GM19452 (cell line): Measurements from ENCODE around the gene CYYR1.

ENCODE experiments used
- ATAC-seq: cut with Tn5 transposase; IDR thresholded peaks from one replicate; pipeline ENCODE4 v1.9.1; 2021; ENCODE audit not compliant: unreplicated experiment

The CYYR1 gene

DNA sequence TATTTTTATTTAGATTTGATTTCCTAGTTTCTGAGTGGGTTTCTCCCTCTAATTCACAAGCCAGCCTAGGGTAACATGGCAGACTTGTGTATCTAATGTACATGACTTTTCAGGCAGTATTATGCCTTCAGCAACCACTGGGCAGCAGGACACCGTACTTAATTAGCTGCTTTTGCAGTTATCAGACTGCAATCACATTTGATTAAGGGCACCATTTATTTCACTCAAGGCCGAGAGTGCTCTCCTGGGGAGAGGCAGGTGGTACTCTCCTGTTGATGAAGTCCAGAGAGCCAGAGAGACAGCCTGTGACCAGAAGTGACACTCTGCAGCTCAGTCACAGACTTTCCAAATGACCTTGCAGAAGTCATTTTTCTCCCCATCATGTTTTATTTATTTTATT is 18.7 kb downstream of the CYYR1 start:
- ATAC-seq, result no peak

DNA sequence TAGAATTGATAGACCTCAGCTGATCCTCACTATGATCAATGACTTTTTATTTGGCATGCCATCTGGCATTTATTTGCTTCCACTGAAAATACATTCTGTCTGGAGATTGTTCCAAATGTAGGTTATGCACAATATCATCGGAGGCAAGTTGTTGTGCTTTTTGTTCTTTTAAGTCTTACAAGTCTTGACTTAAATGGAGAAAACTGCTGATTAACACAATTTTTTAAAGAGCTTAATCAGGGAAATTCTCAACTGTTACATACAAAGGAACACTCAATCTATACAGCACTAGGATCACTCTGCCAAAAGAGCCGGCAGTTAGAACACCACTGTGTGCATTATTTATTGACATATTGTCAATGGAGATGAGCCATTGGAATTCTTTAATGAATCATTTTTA is 19.2 kb downstream of the CYYR1 start:
- no peak for ATAC-seq

DNA sequence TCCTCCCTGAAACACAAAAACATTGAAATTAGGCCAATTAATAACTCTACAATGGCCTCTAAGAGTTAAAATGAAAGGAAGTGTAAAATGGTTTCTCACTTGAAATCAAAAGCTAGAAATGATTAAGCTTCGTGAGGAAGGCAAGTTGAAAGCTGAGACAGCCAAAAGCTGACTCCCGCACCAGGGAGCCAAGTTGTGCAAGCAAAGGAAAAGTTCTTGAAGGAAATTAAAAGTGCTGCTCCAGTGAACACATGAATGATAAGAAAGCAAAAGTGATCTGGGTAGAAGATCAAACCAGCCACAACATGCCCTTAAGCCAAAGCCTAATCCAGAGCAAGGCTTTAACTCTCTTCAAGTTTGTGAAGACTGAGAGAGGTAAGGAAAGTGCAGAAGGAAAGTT is 22.8 kb downstream of the CYYR1 start:
- no peak for ATAC-seq

DNA sequence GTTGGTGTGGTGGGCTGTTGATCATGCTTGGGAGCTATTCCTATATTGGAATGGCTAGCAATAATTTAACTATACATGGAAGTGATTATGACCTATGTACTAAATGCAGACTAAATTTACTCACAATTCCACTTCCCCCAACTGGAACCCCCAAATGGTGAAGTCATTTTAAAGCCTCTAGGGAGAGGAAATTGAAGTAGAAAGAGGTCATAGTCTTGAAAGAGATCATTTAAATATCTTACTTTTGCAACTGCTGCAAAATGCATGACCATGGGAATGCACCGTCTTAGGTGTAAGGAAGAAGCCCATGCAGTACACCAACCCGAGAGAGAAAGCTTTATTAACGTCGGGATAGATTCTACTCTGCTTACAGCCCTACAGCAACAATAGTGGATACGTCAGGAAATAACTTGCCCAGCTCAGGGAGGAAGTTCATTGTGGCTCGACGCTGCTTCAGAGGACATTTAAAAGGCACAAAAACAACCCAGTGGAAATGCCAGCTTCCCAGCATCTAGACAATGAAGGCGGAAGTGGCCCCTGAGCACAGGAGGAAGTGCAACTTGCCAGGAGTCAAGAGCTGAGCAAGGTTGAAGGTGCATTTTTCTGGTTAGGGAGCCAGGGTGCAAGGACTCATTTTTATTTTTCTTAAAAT is 26.5 kb downstream of the CYYR1 start:
- no peak for ATAC-seq

DNA sequence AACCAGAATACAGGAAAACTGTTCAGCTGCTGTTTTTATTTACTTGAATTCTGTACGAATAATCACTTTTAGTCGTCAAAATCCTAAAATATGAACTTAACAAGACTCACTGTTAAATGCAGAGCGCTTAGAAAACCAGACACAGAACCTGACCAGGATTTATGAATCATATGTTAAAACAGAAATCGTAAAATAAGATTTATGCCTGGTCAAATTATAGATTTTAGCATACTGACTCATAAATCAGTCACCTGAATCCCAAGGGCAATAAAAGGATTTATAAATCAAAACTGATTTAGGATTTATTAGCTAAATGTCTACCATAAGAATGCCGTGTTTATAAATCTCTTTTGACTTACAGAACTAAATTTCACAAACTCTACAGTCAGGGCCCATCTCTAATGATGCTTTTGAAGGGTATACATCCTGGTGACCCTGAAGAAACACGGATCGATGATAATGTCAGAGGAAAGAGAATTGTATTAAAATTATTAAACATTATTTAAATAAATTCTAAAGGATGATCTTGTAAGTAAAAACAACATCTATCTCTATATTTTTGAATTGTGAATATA is 28.8 kb downstream of the CYYR1 start:
- no peak for ATAC-seq

DNA sequence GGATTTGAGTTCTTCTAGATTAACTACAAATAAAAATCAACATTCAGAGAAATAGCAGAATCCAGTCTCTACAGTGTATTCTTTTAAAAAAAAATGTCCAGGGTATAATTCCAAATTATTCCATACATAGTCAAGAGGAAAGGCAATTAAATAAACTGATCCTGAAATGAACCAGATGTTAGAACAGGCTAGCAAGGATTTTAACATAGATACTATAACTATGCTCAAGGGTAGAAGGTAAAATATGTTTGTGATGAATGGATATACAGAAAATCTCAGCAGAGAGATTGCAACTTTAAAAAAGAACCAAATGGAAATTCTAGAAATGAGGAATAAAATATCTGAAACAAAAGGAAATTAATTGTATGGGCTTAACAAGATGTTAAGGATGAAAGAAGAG is 32.4 kb downstream of the CYYR1 start:
- ATAC-seq, result no peak

DNA sequence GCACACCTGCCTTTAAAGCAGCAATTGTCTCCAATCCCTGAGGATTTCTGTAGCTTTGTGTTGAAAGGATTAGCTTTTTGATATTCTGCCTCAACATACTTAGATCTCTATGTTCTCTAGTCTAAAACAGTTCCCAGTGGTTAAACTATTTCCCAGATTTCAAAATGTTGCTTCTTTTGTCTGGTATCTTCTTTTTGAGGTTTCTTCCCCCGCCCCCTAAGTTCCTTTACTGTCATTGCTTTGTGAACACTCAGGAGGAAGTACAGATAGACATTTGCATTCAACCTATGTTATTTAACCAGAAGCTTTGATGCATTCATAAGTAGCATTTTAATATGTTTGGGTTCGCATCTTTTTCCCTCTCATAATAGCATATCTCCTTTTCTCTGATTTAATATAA is 33.5 kb downstream of the CYYR1 start:
- ATAC-seq, result no peak

DNA sequence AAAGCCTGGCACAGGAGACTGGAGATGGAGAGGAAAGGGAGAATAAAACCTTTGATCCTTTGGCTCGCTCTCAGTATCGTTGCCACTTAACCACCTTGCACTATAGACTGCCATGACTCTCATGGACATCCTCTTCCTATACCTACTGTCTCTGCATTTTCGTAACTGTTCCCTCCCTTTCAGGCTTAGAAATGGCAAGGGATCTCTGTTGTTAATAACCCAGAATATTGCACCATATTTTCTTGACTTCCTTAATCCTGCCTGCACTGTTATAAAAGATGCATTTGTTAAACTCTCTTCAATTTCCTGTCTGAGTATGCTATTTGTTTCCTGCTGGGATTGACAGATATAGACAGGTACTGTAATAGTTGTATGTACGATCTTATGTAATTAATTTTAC is 38.6 kb downstream of the CYYR1 start:
- ATAC-seq, result no peak

DNA sequence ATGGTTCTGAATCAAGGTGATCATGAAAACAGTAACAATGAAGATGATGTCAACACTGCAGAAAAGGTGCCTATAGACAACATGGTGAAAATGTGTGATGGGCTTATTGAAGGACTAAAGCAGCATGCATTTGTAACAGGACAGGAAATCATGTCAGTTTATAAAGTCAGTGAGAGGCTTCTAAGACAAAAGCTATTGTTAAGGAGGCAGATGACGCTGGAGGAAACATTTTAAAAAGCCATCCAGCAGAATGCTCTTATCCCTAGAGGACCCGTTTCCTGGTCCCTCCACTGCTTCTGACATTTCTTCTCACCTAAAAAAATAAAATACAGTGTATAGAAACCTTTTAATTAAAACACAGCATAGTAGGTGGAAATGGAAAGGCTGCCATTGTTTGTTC is 40.9 kb downstream of the CYYR1 start:
- ATAC-seq, result no peak

DNA sequence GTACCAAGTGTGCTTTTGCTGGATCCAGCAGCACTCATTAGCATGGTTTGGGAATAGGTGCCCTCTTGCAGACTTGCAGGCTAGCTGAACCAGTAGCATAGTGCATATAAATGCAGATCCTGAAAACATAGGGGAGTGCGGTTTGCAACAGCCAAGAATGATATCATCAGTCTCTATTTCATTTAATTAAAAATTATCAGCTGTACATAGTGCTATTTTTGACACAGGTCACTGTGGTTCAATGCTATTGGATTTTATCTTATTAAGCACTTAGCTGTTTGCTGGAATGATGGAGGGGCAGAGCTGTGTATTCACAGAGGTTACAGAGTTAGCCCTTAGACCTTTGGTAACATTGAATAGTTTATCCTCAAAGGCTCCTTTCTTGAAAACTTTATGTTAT is 43.6 kb downstream of the CYYR1 start:
- ATAC-seq, result no peak

DNA sequence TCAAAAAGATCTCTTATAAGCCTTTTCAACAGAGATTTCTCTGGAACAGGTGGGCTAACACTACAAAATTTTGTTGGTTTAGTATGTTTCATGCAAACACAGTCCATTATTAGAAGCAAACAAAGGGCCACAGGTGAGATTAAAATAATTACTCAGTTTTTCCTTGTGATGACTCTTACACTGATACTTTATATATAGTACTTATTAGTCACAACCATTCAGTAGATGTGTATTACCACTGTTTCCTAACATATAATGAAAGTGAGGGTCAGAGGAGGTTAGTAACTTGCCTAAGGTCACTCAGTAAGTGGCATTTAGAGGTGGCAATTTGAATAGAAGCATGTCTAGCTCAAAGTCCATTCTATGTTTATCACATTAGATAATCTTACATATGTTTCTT is 44.2 kb downstream of the CYYR1 start:
- no peak for ATAC-seq

DNA sequence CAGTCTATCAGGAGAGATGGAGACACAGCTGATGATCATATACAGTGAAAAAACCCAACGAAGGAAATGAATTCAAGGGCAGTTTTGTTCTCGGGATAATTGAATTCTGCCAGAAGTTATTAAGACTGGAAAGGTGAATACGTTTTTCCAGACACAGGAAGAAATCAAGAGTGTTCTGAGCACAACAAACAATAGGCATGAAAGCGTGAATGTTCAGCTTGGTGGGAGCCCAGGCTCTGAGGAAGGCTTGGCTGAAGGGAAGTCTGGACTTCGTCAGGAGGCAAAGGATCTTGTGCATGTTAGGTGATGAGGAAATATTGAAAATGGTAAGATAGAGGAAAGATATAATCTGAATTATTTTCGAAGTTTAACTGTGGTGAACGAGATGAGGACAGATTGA is 50.4 kb downstream of the CYYR1 start:
- ATAC-seq, result no peak

DNA sequence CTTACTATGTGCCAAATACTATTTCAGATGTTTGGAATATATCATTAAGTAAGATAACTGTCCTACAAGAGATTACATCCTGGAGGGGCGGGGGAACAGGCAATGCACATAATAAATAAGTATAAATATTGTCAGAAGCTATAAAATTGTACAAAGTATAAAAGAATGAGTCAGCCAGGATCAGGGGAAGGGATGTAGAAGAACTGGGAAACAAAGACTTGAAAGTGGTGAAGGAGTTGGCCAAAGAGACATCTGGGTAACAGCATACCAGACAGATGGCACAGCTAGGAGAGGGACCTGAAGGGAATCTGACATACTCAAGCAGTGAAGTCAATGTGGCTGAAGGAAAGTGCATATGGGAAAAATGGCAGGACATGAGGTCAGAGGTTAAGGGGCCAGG is 53.9 kb downstream of the CYYR1 start:
- no peak for ATAC-seq

DNA sequence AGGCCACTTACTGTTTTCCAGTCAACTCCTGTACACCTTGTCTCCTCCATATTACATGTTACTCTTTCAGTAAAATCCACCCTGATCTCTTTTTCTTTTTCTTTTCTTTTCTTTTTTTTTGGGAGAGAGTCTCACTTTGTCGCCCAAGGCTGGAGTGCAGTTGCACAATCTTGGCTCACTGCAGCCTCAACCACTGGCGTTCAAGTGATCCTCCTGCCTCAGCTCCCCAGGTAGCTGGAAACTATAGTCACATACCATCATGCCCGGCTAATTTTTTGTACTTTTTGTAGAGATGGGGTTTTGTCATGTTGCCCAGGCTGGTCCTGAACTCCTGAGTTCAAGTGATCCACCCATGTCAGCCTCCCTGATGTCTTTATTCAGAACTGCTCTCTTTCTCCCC is 57.8 kb downstream of the CYYR1 start:
- no peak for ATAC-seq

DNA sequence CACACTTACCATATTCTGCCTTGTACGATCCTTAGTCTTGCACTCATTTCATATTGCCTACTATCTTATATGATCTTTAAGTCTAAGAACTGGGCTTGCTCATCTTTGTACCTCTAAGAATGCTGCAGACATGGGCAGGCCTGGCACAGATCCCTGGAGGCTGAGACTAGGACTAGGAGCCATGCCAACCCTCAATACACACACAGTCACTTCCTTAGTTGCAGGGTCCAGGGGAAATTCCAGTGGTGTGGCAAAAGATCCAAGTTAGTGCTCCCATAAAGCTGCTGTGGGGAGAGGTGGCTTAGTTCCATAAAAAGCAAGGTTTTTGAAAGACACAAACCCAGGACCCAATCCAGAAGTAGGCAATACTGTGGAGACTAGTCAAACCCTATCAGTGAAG is 59.9 kb downstream of the CYYR1 start:
- ATAC-seq, result no peak

DNA sequence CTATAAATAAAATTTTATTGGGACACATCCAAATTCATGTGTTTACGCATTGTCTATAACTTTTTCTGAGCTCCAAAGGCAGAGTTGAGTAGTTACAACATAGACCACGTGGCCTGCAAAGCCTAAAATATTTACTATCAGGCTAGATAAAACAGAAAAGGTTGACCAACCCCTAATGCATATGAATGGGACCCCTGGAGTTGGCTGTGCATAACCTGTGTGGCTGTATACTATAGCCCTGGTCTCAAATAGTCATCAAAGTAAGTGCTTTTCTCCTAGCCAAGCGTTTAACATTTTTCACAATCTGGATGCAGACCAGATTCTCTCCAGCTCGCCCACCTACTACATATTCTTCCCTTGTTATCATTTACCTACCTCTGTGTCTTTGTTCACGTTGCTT is 60.4 kb downstream of the CYYR1 start:
- no peak for ATAC-seq

DNA sequence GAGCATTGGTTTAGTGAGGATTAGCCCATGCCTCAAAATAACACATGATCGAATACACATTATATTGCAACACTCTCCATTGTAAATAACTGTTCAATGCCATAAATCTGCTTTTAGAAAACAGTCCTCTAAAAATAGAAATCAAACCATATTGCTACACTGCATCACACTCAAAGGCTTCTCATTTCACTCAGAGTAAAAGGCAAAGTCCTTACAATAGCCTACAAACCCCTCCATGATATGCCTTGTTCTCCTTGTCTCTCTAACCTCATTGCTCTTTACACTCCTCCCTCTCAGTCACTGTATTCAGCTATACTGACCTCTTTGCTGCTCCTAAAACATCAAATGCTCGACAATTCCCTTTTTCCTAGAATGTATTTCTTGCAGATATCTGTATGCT is 64.2 kb downstream of the CYYR1 start:
- ATAC-seq, result no peak

DNA sequence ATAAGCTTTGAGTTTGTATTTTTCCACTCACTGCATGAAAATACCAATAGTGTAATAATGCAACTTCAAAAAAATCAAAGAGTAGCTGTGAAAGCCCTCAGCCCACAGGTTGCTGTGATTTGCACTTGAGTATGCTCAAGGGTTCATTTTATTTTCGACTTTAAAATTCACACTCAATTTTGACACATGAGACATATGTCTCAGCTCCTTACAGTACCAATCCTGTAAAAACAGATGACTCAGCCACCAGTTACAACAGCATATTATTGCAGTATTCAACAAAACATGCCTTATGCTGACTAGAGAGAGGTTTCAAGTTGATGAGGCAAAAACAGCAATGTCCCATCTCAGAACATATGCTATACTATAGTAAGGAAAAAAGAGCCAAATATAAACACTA is 66.1 kb downstream of the CYYR1 start:
- no peak for ATAC-seq

DNA sequence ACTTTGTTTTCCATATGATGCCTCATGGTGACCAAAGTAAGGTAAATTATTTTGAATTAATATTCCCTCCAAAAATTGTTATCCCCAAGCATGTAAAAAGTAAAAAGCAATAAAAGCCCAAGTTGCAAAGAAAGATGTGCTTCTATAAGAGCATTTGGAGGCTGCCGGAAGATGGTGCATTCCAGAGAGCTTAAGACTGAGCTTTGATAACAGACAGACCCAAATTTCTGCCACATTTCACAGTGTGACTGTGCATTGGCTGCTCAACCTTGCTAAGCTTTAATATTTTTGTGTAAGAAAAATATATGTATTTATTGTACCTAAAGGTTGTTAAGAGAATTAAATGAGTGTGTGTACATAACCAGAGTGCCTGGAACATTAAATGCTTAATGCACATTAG is 67.9 kb downstream of the CYYR1 start:
- no peak for ATAC-seq

DNA sequence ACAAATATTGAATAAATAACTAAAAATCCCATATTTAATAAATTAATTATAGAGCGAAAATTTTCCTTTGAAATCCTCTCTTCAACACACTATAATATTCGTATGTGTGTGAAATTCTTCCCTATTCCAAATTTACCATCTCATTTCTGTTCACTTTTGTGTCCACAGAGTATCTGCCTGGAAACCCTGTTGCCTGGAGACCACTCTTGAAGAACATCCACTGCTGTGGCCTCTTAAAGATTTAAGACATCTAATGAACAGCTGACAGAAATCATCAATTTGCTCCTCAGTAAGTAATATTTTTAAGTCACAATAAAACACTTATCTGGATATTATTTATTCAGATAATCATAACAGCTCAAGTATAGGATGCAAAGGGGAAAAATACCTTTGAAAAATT is 69.7 kb downstream of the CYYR1 start:
- no peak for ATAC-seq

DNA sequence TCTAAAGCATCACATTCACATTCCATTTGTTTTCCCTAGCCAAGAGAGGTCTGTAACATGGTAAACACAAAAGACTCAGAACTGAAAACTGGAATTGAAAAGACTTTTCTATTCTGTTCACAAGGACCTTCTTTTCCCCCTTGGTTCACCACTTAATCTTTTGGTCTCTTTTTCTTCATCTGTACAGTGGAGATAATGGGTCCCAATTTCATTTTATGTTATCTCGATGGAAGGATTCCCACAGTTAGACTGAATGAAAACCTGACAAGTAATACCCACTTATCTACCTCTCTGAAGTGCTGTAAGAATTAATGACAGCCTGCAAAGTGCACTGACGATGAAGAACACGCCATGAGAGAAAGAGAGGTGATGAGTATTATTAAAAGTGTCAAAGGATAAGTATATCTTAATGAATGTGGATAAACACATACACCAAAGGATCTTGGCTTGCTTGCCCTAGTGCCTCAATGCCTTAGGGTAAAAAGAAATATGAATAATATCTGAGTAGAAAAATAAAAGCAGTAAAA is 71.5 kb downstream of the CYYR1 start:
- no peak for ATAC-seq

DNA sequence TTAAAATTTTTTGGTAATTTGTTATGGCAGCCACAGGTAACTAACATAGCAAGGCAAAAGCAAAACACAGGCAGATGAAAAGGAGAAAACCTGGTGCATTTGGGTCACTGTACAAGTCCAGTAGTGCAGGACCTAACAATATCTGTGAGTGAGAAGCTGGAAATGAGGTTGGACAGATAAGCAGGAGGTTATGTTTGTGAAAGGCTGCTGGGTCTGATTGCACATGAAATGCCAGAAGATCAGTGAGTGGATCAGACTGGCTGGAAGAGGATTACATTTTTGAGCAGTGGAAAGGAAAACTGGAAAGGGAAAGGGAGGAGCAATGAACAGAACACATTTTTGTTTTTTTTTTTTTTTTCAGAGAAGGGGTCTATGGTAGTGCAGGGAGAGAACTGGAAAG is 73.6 kb downstream of the CYYR1 start:
- no peak for ATAC-seq

DNA sequence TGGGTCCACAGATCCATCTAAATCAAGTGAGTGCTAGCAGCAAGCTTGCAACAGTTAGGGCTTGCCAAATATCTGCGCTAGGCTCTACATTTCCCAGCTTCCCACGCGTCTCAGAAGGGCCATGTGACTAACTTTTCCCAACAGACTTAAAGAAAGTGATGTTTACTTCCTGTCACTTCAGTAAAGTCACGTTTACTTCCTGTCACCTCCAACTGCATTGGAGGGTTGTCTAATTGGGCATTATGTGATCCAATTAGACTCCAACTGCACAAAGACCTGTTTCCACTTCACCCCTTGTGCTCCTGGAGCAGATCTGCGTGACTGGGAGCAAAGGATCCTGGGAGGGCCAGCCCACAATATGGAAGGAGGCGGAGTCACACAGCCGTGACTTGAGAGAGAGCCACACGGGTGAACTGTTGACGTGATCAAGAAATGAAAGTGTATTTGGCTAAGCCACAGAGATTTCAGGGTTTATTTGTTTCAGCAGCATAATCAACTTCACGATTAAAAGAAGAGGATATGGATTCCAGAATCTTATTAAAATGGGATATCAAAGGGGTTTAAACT is 77.7 kb downstream of the CYYR1 start:
- ATAC-seq, result no peak
